GM18909 (cell line): ENCODE results near the gene COX4I2.
"Not testable (repeated sequence)": the region's sequence is repeated elsewhere in the genome, so short reads cannot be mapped to it uniquely, and the experiment has no call there.

Source experiments
- ATAC-seq: cut with Tn5 transposase; IDR thresholded peaks from one replicate; pipeline ENCODE4 v1.9.1; 2021; ENCODE audit warnings: mild to moderate bottlenecking; ENCODE audit not compliant: unreplicated experiment, poor library complexity

Gene COX4I2

DNA sequence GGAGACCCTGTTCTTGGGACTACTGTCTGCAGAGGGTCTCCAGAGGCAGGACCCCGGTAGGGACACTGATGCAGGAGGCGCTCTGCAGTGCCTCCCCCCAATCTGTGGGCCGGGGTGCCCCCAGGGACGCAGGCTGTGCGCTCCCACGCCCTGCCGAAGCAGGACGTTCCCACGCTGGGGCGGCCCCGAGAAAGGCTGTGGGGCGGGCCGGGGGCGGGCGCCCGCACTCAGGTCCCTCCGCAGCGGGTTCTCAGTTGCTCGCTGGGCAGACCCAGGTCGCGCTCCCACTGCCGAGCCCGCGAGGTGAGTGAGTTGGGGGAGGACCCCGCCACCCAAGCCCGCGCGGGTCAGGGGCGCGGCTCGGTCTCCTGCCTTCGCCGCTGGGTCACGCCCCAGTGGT, at the start of gene COX4I2:
TSS of gene COX4I2 (plus strand) at position 253 of the 400 bp plus-strand sequence. CDS start 1,106 bp downstream, outside the sequence.
- no peak for ATAC-seq

DNA sequence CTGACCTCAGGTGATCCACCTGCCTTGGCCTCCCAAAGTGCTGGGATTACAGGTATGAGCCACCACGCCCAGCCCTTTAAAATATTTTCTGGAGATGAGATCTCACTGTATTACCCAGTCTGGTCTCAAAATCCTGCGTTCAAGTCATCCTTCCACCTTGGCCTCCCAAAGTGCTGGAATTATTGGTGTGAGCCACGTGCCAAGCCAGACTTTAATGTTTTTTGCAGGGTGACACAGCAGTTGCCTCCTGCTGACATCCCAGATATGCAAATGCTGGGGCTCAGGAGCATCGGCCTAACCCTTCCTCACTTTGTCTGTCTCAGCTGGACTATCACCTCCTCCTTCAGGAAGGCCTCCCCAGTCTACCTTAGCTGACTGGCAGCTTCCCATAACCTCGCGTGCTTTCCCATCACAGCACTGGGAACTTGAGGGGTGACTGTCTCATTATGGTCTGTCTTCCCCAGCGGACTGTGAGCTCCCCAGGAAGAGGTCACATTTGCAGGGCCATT, 46.9 kb upstream of the COX4I2 start:
- ATAC-seq = no peak

DNA sequence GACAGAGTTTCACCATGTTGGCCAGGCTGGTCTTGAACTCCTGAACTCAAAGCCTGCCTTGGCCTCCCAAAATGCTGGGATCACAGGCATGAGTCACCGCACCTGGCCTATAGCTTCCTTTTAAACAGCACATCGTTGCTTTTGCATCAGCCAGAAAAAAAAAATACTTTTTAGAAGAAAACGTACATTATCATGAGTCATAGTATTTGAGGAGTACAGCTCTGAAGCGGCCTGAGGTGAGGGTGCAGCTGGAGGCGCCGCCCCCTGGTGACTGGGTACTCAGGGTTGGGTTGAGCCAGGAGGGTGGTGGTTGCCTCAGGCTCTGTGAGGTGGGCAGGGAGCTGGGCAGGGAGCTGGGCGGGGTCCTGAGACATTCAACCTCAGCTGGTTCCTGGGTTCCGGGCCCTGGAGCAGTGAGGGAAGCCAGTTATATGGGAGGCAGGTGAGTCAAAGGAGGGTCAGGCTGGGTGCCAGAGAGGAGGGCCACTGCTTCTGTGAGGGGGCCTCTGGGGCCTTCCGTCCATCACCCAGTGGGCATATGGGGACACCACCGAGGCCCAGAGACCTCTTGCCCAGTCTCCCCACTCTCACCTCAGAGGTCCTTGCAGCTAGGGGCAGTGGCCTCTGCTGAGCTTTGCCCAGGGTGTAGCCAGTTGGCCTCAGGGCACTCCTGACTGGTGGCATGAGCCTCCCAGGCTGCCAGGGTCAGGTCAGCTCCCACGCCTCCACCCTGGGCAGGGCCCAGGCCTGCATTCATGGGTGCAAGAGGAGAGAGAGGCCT, 44.3 kb upstream of the COX4I2 start:
- ATAC-seq = no peak

DNA sequence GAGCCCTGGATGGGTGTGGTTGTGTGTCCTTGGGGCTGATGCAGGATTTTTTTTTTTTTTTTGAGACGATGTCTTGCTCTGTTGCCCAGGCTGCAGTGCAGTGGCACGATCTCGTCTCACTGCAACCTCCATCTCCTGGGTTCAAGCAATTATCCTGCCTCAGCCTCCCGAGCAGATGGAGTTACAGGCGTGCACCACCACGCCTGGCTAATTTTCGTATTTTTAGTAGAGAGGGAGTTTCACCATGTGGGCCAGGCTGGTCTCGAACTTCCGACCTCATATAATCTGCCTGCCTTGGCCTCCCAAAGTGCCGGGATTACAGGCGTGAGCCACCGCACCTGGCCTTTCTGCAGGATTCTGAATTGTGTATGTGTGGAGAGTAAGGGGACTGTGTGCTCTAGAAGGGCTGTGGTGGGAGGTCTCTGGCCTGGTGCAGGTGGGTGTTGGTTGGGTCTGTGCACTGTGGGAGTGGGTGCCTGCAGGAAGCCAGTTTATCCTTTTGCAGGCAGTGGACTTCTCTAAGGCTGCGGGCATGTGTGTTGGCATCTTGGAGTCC, 43.6 kb upstream of the COX4I2 start:
- ATAC-seq = no peak

DNA sequence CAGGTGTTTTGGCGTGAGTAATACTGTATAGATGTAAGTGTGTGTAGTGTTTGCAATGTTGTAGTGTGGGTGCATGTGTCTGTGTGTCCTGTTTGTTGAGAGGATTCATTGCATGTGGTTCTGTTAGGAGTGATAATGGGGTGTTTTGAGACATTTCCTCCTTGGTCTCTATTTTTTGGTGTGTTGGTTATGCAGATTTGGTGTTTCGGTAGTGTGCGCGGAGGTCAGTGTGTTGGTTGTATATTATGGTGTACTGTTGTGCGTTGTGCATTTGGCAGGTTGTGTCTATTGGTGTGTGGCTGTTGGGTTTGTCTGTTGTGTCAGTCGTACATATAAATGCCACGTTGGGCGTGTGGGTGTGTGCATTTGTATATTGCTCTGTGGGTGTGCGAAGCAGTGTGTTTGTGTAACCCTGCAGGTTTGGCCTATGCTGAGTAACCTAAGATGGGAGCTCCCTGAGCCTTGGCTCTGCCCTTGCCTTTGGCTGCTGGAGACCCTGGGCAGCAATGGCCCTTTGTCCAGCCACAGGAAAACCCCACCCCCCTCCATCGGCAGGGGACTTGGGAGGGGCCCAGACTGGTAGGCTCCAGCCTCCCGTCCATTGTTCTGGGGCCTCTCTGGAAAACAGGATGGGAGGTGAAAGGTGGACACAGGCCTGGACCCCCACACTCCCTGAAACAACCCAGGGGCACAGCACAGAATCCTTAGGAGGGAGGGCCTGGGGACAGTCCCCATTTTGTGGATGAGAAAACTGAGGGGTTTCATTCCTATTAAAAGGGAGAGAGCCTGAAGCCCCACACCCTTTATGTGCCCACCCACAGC, 42.9 kb upstream of the COX4I2 start:
- no peak for ATAC-seq

DNA sequence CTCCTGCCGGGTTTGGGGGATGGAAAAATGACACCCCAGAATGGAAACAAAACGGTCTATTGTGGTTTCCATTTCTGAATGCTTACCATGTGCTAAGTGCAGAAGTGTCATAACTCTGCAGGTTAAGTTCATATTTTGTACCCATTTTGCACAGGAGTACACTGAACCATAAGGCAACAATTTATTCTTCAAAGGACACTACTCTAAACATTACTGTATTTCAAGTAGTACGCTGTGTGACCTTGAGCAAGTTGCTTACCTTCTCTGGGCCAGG, 42.4 kb upstream of the COX4I2 start:
- ATAC-seq = no peak

DNA sequence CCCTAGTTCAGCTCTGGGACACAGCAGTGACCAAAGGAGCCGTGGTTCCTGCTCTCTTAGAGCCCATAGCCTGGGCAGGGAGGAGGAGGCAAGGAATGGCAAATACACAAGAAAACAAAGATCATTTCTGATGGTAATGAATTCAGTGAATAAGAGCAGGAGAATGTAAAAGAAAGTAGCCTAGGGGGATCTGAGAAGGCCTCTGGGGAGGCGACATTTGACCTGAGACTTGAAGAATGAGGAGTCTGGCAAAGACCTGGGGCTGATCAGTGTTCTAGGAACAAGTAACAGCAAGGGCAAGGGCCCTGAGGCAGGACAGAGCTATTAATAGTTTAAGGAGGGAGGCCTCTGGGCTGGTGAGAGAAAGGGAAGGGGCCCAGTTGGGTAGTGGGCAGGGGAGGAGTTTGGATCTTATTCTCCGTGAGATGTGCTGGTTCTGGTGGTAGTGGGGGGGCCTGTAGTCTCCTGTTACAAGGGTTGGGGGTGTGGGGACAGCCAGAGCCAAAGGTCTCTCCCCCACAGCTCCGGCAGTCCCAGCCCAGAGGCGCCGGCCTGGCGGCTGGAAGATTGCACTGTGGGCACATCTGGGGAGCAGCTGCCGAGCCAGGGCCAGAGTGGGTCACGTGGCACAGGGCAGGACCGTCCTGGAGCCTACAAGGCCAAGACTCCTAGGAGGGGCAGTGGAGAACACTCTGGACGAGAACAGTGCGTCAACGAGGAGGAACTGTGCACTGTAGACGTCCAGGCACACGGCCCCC, 41.9 kb upstream of the COX4I2 start:
- ATAC-seq = no peak

DNA sequence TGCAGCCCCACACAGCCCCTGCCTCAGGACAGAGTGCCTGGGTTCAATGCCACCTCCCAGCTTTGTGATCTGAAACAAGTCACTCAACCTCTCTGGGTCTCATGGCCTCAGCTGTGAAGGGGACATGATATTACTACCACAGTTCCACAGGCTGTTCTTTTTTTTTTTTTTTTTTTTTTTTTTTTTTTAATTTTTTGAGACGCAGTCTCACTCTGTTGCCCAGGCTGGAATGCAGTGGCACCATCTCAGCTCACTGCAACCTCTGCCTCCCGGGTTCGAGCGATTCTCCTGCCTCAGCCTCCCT, 41.3 kb upstream of the COX4I2 start:
- not testable (repeated sequence) for ATAC-seq

DNA sequence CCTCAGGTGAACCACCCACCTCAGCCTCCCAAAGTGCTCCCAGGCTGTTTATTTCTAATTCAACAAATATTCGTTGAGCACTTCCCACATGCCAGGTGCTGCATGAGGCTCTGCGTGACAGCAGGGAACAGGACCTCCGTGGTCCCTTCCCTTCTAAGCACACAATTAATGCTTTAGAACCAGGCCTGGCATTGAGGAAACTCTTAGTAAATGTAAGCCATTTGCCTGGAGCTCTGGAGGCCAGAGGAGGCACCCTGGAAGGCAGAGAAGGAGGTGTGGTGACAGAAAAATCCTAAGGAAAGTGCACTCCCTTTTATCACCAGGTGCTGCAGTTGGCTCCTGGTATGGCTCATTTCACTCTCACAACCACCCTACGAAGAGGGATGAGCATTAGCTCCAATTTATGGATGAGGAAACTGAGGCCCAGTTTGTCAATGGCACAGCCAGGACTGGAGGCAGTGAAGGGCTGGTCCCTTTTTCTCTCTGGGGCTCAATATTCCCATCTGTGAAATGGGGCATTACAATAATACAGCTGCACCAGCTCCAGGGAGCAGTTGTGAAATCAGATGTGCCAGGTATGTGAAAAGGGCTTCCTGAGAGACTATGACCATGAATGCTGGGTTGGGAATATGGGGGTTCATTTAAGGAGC, 40.8 kb upstream of the COX4I2 start:
- no peak for ATAC-seq

DNA sequence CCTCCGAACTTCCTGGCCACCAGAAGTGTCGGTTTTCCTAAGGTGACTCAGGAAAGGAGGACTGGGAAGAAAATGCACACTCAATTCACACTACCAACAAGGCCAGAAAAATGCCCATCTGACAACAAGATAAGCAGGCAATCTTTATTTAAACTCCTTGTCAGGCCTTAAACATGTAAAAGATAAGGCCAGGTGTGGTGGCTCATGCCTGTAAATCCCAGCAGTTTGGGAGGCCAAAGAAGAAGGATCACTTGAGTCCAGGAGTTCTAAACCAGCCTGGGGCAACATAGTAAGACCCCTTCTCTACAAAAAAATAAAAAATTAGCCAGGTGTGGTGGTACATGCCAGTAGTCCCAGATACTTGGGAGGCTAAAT, 40.2 kb upstream of the COX4I2 start:
- no peak for ATAC-seq

DNA sequence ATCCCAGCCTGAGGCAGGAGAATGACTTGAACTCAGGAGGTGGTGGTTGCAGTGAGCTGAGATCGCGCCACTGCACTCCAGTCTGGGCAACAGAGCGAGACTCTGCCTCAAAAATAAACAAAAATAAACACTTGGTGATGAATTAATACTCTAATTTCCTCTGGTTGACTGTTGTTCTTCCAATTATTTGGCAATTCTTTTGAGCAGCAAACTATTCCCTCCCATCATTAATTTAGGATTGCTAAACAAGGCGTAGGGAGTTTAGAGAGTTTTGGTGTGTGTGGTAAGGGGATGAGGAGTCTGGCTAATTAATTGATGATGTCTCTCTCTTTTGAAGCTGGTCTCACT, 35.3 kb upstream of the COX4I2 start:
- ATAC-seq = no peak

DNA sequence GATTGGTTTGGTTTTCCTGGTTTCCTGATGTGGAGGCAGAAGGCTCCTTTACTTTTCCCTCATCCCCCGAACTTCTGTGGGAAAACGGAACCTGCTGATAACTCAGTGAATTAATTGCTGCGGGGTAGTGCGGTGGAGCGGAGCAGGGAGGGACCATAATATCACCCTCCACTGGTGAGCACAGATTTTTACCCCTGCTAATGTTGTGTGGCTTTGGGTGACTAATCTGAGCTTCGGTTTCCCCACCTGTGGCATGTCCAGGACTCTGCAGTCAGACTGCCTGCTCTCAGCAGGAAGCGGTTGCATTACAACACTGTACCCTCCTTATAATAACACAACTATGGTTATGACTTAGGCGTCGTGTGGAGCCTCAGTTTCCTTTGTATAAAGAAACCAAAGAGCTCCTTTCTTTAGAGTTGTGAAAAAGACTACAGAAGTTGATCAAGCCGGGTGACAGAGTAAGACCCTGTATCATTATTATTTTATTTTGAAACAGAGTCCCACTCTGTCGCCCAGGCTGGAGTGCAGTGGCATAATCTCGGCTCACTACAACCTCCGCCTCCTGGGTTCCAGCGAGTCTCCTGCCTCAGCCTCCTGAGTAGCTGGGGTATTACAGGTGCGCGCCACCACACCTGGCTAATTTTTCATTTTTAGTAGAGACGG, 34.8 kb upstream of the COX4I2 start:
- ATAC-seq = peak; percentile 63

DNA sequence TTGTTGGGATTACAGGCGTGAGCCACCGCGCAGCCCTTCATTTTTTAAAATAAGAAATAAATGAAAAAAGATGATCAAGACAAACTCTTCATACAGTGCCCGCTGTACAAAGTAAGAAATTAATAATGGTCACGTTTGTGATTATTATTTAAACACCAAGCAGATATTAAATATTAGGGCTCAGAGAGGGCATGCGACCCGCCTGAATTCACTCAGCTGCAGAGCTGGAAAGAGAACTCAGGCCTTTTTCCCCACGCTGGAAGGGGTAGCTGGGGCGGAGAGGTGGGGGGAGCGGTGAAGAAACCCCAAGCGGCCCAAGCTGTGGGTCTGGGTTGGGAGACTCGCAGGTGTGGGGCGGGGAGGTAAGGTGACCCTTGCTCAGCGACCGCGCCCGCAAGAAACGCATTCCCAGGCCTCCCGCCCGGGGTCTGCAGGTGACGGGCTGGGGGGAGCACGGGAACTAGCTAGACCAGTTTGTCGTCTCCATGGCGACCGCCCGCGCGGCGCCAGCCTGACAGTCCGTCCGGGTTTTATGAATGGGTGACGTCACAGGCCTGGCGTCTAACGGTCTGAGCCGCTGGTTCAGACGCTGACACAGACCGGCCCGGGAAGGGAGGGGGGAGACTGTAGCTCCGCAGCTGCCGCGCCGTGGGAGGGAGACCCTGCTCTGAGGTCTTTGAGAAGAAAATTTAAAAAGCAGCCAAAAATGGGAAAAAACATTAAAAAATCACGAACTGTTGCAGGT, 33.7 kb upstream of the COX4I2 start:
- ATAC-seq = peak; percentile 46

DNA sequence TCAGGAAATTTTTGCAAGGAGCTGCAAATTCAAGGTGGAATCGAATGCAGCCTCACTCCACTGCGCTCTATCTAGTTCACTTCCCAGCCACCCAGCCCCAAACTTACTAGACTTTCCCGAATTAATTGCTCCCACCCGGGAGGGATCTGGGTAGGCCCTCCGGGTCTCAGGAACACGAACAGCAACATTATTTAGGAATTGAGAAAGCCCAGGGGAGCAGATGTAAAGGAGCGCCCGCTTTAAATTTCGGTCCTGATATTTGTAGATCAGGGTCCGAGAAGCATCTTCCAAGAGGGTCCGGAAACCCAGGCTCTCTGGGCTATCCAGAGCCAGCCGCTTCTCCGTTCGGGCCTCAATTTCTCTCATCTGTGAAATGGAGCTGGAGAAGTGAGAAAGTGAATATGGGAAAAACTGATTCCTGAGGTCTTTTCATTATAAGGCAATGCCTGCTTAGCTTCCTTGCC, 33.1 kb upstream of the COX4I2 start:
- ATAC-seq = no peak

DNA sequence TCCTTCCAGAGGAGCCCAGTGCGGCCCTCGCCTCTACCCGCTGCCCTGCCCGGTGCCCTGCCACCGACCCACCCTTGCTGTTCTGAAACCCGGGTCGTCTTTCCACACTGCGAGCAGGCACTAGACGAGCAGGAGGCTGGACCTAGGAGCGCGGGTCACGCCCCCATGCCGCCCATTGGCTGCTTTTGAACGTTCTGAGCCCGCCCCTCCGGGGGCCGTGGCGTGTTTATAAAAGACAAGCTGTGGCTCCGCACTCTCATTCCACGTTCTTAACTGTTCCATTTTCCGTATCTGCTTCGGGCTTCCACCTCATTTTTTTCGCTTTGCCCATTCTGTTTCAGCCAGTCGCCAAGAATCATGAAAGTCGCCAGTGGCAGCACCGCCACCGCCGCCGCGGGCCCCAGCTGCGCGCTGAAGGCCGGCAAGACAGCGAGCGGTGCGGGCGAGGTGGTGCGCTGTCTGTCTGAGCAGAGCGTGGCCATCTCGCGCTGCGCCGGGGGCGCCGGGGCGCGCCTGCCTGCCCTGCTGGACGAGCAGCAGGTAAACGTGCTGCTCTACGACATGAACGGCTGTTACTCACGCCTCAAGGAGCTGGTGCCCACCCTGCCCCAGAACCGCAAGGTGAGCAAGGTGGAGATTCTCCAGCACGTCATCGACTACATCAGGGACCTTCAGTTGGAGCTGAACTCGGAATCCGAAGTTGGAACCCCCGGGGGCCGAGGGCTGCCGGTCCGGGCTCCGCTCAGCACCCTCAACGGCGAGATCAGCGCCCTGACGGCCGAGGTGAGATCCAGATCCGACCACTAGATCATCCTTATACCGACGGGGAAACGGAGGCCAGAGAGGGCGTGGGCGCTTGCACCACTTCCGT, 32.4 kb upstream of the COX4I2 start, which contains the start of gene ID1:
TSS of gene ID1 (plus strand) at position 259 of the 871 bp plus-strand sequence. CDS start at position 358, 99 bp downstream.
- peak; percentile 91 for ATAC-seq

DNA sequence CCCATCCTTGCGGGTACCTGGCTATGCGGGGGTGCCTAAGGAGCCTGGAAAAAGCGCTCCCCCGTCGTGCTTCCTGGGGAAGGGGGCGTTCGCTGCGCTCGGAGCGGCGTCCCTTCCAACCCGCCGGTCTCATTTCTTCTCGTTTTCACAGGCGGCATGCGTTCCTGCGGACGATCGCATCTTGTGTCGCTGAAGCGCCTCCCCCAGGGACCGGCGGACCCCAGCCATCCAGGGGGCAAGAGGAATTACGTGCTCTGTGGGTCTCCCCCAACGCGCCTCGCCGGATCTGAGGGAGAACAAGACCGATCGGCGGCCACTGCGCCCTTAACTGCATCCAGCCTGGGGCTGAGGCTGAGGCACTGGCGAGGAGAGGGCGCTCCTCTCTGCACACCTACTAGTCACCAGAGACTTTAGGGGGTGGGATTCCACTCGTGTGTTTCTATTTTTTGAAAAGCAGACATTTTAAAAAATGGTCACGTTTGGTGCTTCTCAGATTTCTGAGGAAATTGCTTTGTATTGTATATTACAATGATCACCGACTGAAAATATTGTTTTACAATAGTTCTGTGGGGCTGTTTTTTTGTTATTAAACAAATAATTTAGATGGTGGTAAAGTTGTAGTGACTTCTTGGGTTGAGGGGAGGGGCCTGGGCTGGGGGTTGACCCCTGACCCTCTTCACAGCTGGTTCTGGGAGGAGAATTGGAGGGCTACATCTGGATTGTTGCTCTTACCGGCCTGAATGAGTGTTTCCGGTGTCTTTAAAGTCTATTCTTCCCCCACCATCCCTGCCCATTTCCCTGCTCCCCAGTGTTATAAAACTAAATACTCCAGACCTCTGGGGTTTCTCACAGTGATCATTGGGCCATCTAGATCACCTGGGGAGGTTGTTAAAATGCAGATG, 31.6 kb upstream of the COX4I2 start:
- ATAC-seq = no peak
